GM12878 (cell line): ENCODE data around the gene TMPRSS6. TPM values are rescaled to one million over a fixed set of nuclear protein-coding genes. Genes with fewer than 3 reads are reported as not detected.
A peak's percentile ranks its signal among the peaks of the same experiment; 100 is the strongest.

ENCODE experiments used
- BHLHE40 ChIP-seq, 2 experiments: fragments of 450-650 bp in 1 of 2; IDR thresholded peaks; 2 replicates each; pipeline ENCODE4 v1.6.1; 2011 to 2017; ENCODE audit warnings: low read depth in 2 of 2, borderline replicate concordance in 1 of 2, improper control_type of control experiment in 1 of 2, low read length in 1 of 2, mild to moderate bottlenecking in 1 of 2
- DPF2 ChIP-seq: fragments of 450-650 bp; IDR thresholded peaks from 2 replicates; pipeline ENCODE4 v1.6.1; 2017; ENCODE audit warnings: mild to moderate bottlenecking
- GABPA ChIP-seq: IDR thresholded peaks from 2 replicates; pipeline ENCODE4 v1.6.1; 2014; ENCODE audit warnings: antibody characterized with exemption, low read depth, mild to moderate bottlenecking, inconsistent platforms
- HDGF ChIP-seq: fragments of 450-650 bp; IDR thresholded peaks from 2 replicates; pipeline ENCODE4 v1.6.1; 2016; ENCODE audit warnings: antibody characterized with exemption
- IKZF1 ChIP-seq: fragments of 450-650 bp; conservative IDR thresholded peaks from 2 replicates; pipeline ENCODE4 v1.6.1; 2017; ENCODE audit warnings: antibody characterized with exemption, mild to moderate bottlenecking
- IKZF2 ChIP-seq, 2 experiments: fragments of 450-650 bp; IDR thresholded peaks; 2 replicates each; pipeline ENCODE4 v1.6.1; 2017; ENCODE audit warnings: mild to moderate bottlenecking in 2 of 2, moderate library complexity in 2 of 2
- IRF3 ChIP-seq: fragments of 450-650 bp; IDR thresholded peaks from 2 replicates; pipeline ENCODE4 v1.6.1; 2014; ENCODE audit warnings: mild to moderate bottlenecking
- NR2F1 ChIP-seq: fragments of 450-650 bp; conservative IDR thresholded peaks from 2 replicates; pipeline ENCODE4 v1.6.1; 2017; ENCODE audit warnings: mild to moderate bottlenecking
- RAD21 ChIP-seq: IDR thresholded peaks from 2 replicates; pipeline ENCODE4 v1.6.1; 2011; ENCODE audit warnings: mild to moderate bottlenecking, low read depth, low read length, moderate library complexity; ENCODE audit not compliant: insufficient read depth
- RUNX3 ChIP-seq: IDR thresholded peaks from 2 replicates; pipeline ENCODE4 v1.6.1; 2012; ENCODE audit warnings: low read length, inconsistent platforms
- polyA plus RNA-seq, 11 experiments: library from polyadenylated mRNA; depleted of rRNA in 4 of 11; unstranded in 6 of 11; stranded (reverse) in 5 of 11; fragments of >200 nt; fragmentation: Nextera tagmentation in 4 of 11; fragmentation: Illumina TruSeq in 1 of 11; extraction: Ambion mirVana in 4 of 11; extraction: Trizol in 1 of 11; gene quantifications; 1 replicate in 1 of 11; 2 replicates in 10 of 11; pipeline versions ENCODE4 v1.2.1 to v1.2.3, GENCODE V29; 2011 to 2016; ENCODE audit warnings: inconsistent platforms in 2 of 11, missing spikeins in 2 of 11, low read depth in 1 of 11
- total RNA-seq, 4 experiments: library from RNA; depleted of rRNA in 3 of 4; stranded (reverse); fragments of >200 nt in 3 of 4; fragmentation: Illumina TruSeq in 1 of 4; extraction: Trizol in 1 of 4; gene quantifications; 2 replicates each; pipeline versions ENCODE4 v1.2.1 to v1.2.3, GENCODE V29; 2013 to 2021
- TF ChIP-seq, protein P1 (sequence below): fragments of 450-650 bp; IDR thresholded peaks from 2 replicates; pipeline ENCODE4 v1.6.1; 2016; ENCODE audit warnings: mild to moderate bottlenecking

The TMPRSS6 gene
- total and polyA plus RNA-seq, 10 of the 15 experiments (the other 5 are each of a cell fraction or from before 2014, with no cell fraction given), result 0.06 to 0.69 (median 0.19) TPM; not detected in 6

DNA sequence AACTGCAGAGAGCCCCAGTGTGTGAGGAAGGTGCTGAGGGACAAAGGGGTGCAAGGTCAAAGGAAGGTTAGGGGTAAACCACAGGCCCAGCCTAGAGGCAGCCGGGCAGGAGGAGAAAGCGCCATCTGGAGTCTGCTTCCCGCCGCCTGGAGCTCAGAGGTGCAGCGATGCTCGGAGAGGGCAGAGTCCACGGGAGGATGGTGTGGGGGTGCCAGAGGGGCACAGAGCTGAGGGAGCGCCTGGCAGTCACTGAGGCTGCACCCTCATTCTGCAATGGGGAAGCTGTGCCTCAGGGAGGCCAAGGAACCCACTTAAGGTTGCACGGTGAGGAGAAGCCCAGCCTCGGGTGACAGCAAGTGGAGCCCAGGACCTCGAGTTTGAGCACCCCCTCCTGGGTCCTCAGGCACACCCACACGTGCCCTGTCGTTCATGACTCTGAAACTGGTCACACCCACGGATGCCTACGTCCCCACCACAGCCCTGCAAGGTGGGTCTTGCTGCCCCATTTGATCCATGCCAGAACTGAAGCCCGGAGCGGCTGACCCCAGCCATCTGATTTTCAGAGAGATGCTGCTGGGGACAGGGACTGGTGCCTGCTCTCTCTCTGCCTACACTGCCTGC is 38.6 kb upstream of the TMPRSS6 start (continued):
- TF ChIP-seq DPF2 (peak; percentile 26; the same call in 1 of the 2 replicates), IKZF2 (IDR thresholded peaks at IDR 0.05) (peak; percentile 34 to 41; a peak in 3 of 4 replicates), NR2F1 (peak; percentile 88), GABPA (no peak), IRF3 (no peak), RAD21 (0 out of 2 replicates have a peak, but pooled peaks have one; percentile 23), BHLHE40 (IDR thresholded peaks at IDR 0.05; ENCODE audit: borderline replicate concordance in 1 of 2, low read depth in 2 of 2, low read length in 1 of 2) (peak in 1 of 2 experiments; percentile 53; a peak in 2 of 4 replicates), IKZF1 (peak; percentile 68), HDGF (0 out of 2 replicates have a peak, but pooled peaks have one; percentile 70), RUNX3 (peak; percentile 26; the same call in 1 of the 2 replicates)
- TF ChIP-seq, protein P1, sequence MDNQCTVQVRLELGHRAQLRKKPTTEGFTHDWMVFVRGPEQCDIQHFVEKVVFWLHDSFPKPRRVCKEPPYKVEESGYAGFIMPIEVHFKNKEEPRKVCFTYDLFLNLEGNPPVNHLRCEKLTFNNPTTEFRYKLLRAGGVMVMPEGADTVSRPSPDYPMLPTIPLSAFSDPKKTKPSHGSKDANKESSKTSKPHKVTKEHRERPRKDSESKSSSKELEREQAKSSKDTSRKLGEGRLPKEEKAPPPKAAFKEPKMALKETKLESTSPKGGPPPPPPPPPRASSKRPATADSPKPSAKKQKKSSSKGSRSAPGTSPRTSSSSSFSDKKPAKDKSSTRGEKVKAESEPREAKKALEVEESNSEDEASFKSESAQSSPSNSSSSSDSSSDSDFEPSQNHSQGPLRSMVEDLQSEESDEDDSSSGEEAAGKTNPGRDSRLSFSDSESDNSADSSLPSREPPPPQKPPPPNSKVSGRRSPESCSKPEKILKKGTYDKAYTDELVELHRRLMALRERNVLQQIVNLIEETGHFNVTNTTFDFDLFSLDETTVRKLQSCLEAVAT, result no peak
